Liver (tissue), 3 donors: Measurements from ENCODE around the gene ITM2C.

Experiments used
- CTCF ChIP-seq: fragments of 150-350 bp; IDR thresholded peaks from 2 replicates; pipeline ENCODE4 v1.5.1; 2017; ENCODE audit warnings: improper control_type of control experiment, low read depth, low read length; ENCODE audit not compliant: missing input control
- HNF4A ChIP-seq, 2 donors: conservative IDR thresholded peaks; 2 replicates each; pipeline ENCODE4 v1.6.1; 2016; ENCODE audit warnings: antibody characterized with exemption in 2 of 2, mild to moderate bottlenecking in 2 of 2
- JUND ChIP-seq, 2 donors: IDR thresholded peaks; 2 replicates each; pipeline ENCODE4 v1.6.1; 2016; ENCODE audit warnings: antibody characterized with exemption in 2 of 2
- MAX ChIP-seq: IDR thresholded peaks from 2 replicates; pipeline ENCODE4 v1.6.1; 2016; ENCODE audit warnings: antibody characterized with exemption
- REST ChIP-seq: IDR thresholded peaks from 2 replicates; pipeline ENCODE4 v1.6.1; 2016; ENCODE audit warnings: antibody characterized with exemption, mild to moderate bottlenecking
- SP1 ChIP-seq: IDR thresholded peaks from 2 replicates; pipeline ENCODE4 v1.6.1; 2018; ENCODE audit warnings: antibody characterized with exemption, mild to moderate bottlenecking
- TAF1 ChIP-seq: conservative IDR thresholded peaks from 2 replicates; pipeline ENCODE4 v1.6.1; 2016; ENCODE audit warnings: antibody characterized with exemption, mild to moderate bottlenecking
- donor health status: healthy.
- donor health status: healthy.

GRCh38 chr2:230816735-230817134 lies 48.0 kb upstream of the ITM2C start:
- no peak for TF ChIP-seq HNF4A (conservative IDR thresholded peaks at IDR 0.05)
- no peak for TF ChIP-seq CTCF
- no peak for TF ChIP-seq REST
- TF ChIP-seq JUND (IDR thresholded peaks at IDR 0.05): no peak
- no peak for TF ChIP-seq TAF1
- TF ChIP-seq SP1: no peak
- TF ChIP-seq MAX: no peak
